ENCODE measurements around the gene FSTL1. TPM values are rescaled to one million over a fixed set of nuclear protein-coding genes. Genes with fewer than 3 reads are reported as not detected.

The FSTL1 gene
- total and polyA plus RNA-seq, 2 of the 8 experiments (the other 6 are each of a cell fraction or from before 2014, with no cell fraction given) = 158 to 516 TPM

- ChIA-PET CTCF (ENCODE audit: partially characterized antibody) (interaction anchor here (2.6 kb wide), 1 partner anchor 9 kb away, joined by 13 read pairs; no protein-coding TSS in a partner anchor), POLR2A (ENCODE audit: partially characterized antibody) (no interaction called here)
- no peaks in the 10 kb centered on the region for H3K79me2 ChIP-seq (ENCODE audit: control insufficient read depth in 1 of 2, insufficient read depth in 2 of 2, low read length in 2 of 2)
- H3K4me2 ChIP-seq (ENCODE audit: insufficient read depth in 1 of 2, low read depth in 2 of 2, low read length in 2 of 2) = no peak overlapping the region
- no peak overlapping the region for H3K9ac ChIP-seq (replicated peaks in 1 of 4; ENCODE audit: extremely low read depth in 1 of 4, low read depth in 3 of 4, low read length in 3 of 4)
- no peak overlapping the region for H3K14ac ChIP-seq (ENCODE audit: insufficient read length)
- FAIRE-seq = no peak
- no peak for DNase-seq (ENCODE audit: low read depth in 1 of 2, low spot score in 2 of 2)
- H2AFZ ChIP-seq (ENCODE audit: low read length) = no peak overlapping the region
- no peaks in the 10 kb centered on the region for H3K9me3 ChIP-seq (ENCODE audit: insufficient read depth in 2 of 2, low read depth in 1 of 2, low read length in 1 of 2)
- 77% methylated on average over 2 of the region's 2 CpGs; no CpG with 5 or more reads in 1 of the 2 experiments for WGBS, 2 experiments (ENCODE audit: extremely low coverage in 1 of 2, insufficient coverage in 1 of 2, insufficient read length in 1 of 2, insufficient replicate concordance in 2 of 2, low coverage in 1 of 2, low lambda C conversion rate in 2 of 2, missing lambda C conversion rate in 1 of 2)
- no peaks in the 10 kb centered on the region for H3K27me3 ChIP-seq (replicated peaks in 1 of 4; ENCODE audit: control insufficient read depth in 3 of 4, extremely low read depth in 1 of 4, insufficient read depth in 3 of 4, low read length in 3 of 4)
- no peak overlapping the region for H2BK120ac ChIP-seq (replicated peaks; ENCODE audit: low read depth, low read length)
- H3K23me2 ChIP-seq (ENCODE audit: low read depth, low read length) = no peaks in the 10 kb centered on the region
- peaks cover 0 to 5% of the 10 kb centered on the region in 2 experiments for H4K20me1 ChIP-seq (replicated peaks in 1 of 2; ENCODE audit: control insufficient read depth in 1 of 2, insufficient read depth in 2 of 2, low read length in 2 of 2)
- H3K4me3 ChIP-seq (ENCODE audit: extremely low read depth in 1 of 4, insufficient read depth in 2 of 4, low read depth in 3 of 4, low read length in 4 of 4) = no peak overlapping the region
- no peak for TF ChIP-seq USF2 (IDR thresholded peaks at IDR 0.05; ENCODE audit: low read length)
- no peak for TF ChIP-seq CBX5 (IDR thresholded peaks at IDR 0.05; ENCODE audit: low read depth, low read length)
- no peak for TF ChIP-seq NRF1 (IDR thresholded peaks at IDR 0.05; ENCODE audit: low read depth, low read length)
- no peak for TF ChIP-seq EGR1 (IDR thresholded peaks at IDR 0.05; ENCODE audit: borderline replicate concordance, low read depth, low read length)
- TF ChIP-seq POLR2AphosphoS5 (IDR thresholded peaks at IDR 0.05; ENCODE audit: low read depth, low read length) = no peak
- no peak overlapping the region for H3K18ac ChIP-seq (ENCODE audit: extremely low read depth, low read length)
- H3K27ac ChIP-seq (ENCODE audit: low read depth, low read length) = no peak overlapping the region
- no peak overlapping the region for H4K5ac ChIP-seq (ENCODE audit: insufficient read length, low read depth, low read length)
- no peak overlapping the region for H2BK12ac ChIP-seq (ENCODE audit: low read depth, low read length)
- no peaks in the 10 kb centered on the region for H3K79me1 ChIP-seq (ENCODE audit: low read depth, low read length)
- no peak overlapping the region for H2AK5ac ChIP-seq (ENCODE audit: low read depth, low read length)
- peaks cover 48 to 95% (median 85%) of the 10 kb centered on the region in 4 experiments for H3K36me3 ChIP-seq (ENCODE audit: control insufficient read depth in 2 of 4, insufficient read depth in 4 of 4, low read length in 3 of 4)
- no peak overlapping the region for H2BK15ac ChIP-seq (ENCODE audit: low read length)
- H3K4me1 ChIP-seq (replicated peaks in 1 of 4; ENCODE audit: control insufficient read depth in 3 of 4, insufficient read depth in 4 of 4, low read length in 3 of 4) = no peaks in the 10 kb centered on the region
- H4K8ac ChIP-seq (ENCODE audit: extremely low read depth, insufficient read depth, low read length) = no peak overlapping the region
- no peak overlapping the region for H3K4ac ChIP-seq (replicated peaks; ENCODE audit: insufficient read length, low read depth, low read length)
- H2BK5ac ChIP-seq (ENCODE audit: low read depth, low read length) = no peak overlapping the region
- no peak overlapping the region for H3K56ac ChIP-seq (replicated peaks; ENCODE audit: insufficient read length, low read depth, low read length)
- H3K23ac ChIP-seq (ENCODE audit: insufficient read length) = no peak overlapping the region
- no peak overlapping the region for H2BK20ac ChIP-seq (ENCODE audit: low read length)
- H4K91ac ChIP-seq (replicated peaks; ENCODE audit: insufficient read length, low read length) = no peak overlapping the region
Measured at GRCh38 chr3:120407508-120408287, 43.1 kb downstream of the FSTL1 start.
